K562 (cell line): ENCODE measurements around the gene PSMB7. TPM values are rescaled to one million over a fixed set of nuclear protein-coding genes. Genes with fewer than 3 reads are reported as not detected.

Experiments used
- ATAC-seq: fragments of 200-7000 bp; cut with Tn5 transposase; 3 replicates; pipeline ENCODE4 v1.9.1; 2020; ENCODE audit warnings: moderate library complexity
- BruUV-seq: library from RNA; stranded (reverse); fragments of 400-500 nt; replicated peaks from 2 replicates; lab custom pipeline; 2021; lab: Mats Ljungman, UMichigan
- CTCF ChIA-PET: fragments of 300-600 bp; formaldehyde crosslinking; extraction: SDS; loops from one replicate; lab custom pipeline; 2021; ENCODE audit warnings: low intra/inter-chr PET ratio; lab: Yijun Ruan, JAX
- POLR2A ChIA-PET: fragments of 300-600, 350-650 bp; sonication (Branson Sonifier 250); formaldehyde crosslinking; extraction: SDS; loops from one replicate; lab custom pipeline; 2021; ENCODE audit warnings: antibody characterized with exemption, inconsistent platforms; lab: Yijun Ruan, JAX
- DNase-seq, 4 experiments: peaks; one replicate each; pipeline versions ENCODE4 v3.0.0 to v3.0.0-alpha.2; 2011 to 2018; ENCODE audit warnings: low spot score in 3 of 4, mixed read lengths in 3 of 4; ENCODE audit errors: extremely low read depth in 1 of 4
- FAIRE-seq: peaks from 2 replicates; lab custom pipeline; 2011; peaks lifted over from hg19 to GRCh38; lab: Jason Lieb, UNC
- H2AFZ ChIP-seq: 2 replicates; pipeline ENCODE4 v1.6.0; 2011; ENCODE audit warnings: low read depth, low read length, control low read depth, inconsistent platforms
- H3K27ac ChIP-seq: fragments of 200-600 bp; 3 replicates; pipeline ENCODE4 v1.8.0; 2011; ENCODE audit warnings: low read depth, mild to moderate bottlenecking, control low read depth, inconsistent platforms, low read length, moderate library complexity, mixed read lengths; ENCODE audit errors: extremely low read depth
- H3K27me3 ChIP-seq, 2 experiments: fragments of 300-600 bp in 1 of 2; 2 replicates in 1 of 2; 3 replicates in 1 of 2; pipeline versions ENCODE4 v1.6.0 to v1.8.0; 2011; ENCODE audit warnings: inconsistent platforms in 2 of 2, low read length in 2 of 2, mild to moderate bottlenecking in 1 of 2, mixed read lengths in 1 of 2, moderate library complexity in 1 of 2; ENCODE audit not compliant: control insufficient read depth in 2 of 2, insufficient read depth in 2 of 2
- H3K36me3 ChIP-seq: fragments of 300-600 bp; 3 replicates; pipeline ENCODE4 v1.8.0; 2011; ENCODE audit warnings: mild to moderate bottlenecking, low read length, inconsistent platforms; ENCODE audit not compliant: control insufficient read depth, insufficient read depth
- H3K4me1 ChIP-seq, 2 experiments: fragments of 200-600 bp in 1 of 2; replicated peaks in 1 of 2; 2 replicates in 1 of 2; 3 replicates in 1 of 2; pipeline versions ENCODE4 v1.5.1 to v1.8.0; 2011; ENCODE audit warnings: inconsistent platforms in 2 of 2, low read length in 2 of 2, mild to moderate bottlenecking in 1 of 2, mixed read lengths in 1 of 2, moderate library complexity in 1 of 2; ENCODE audit not compliant: control insufficient read depth in 2 of 2, insufficient read depth in 2 of 2
- H3K4me2 ChIP-seq: 2 replicates; pipeline ENCODE4 v1.6.1; 2011; ENCODE audit warnings: low read length, control low read depth, inconsistent platforms, mixed read lengths; ENCODE audit not compliant: insufficient read depth
- H3K4me3 ChIP-seq: fragments of 200-600 bp; sonication (generic), shearing (Covaris generic); 2 replicates; pipeline ENCODE4 v1.5.1; 2016; ENCODE audit warnings: control low read depth, inconsistent platforms
- H3K79me2 ChIP-seq: fragments of 200-600 bp; 3 replicates; pipeline ENCODE4 v1.8.0; 2011; ENCODE audit warnings: low read length, inconsistent platforms; ENCODE audit not compliant: control insufficient read depth, insufficient read depth
- H3K9ac ChIP-seq, 2 experiments: 2 replicates each; pipeline versions ENCODE4 v1.6.0 to v1.6.1; 2011; ENCODE audit warnings: low read depth in 2 of 2, low read length in 2 of 2, control low read depth in 1 of 2, inconsistent platforms in 1 of 2, mild to moderate bottlenecking in 1 of 2, mixed read lengths in 1 of 2; ENCODE audit not compliant: insufficient read depth in 1 of 2
- H3K9me1 ChIP-seq: one replicate; pipeline ENCODE4 v1.6.0; 2011; ENCODE audit warnings: inconsistent platforms, mild to moderate bottlenecking, low read length, moderate library complexity; ENCODE audit not compliant: control insufficient read depth, insufficient read depth
- H3K9me3 ChIP-seq: replicated peaks from 2 replicates; pipeline ENCODE4 v1.5.1; 2011; ENCODE audit warnings: low read depth, low read length, inconsistent platforms; ENCODE audit not compliant: control insufficient read depth, insufficient read depth
- H4K20me1 ChIP-seq: replicated peaks from 2 replicates; pipeline ENCODE4 v1.6.1; 2011; ENCODE audit warnings: low read length, inconsistent platforms, mixed read lengths; ENCODE audit not compliant: control insufficient read depth, insufficient read depth
- BCOR ChIP-seq: fragments of 450-650 bp; IDR thresholded peaks from 2 replicates; pipeline ENCODE4 v1.6.1; 2016
- CSDE1 ChIP-seq, 2 experiments: fragments of 450-650 bp; IDR thresholded peaks; 2 replicates each; pipeline ENCODE4 v1.6.1; 2016; ENCODE audit warnings: mild to moderate bottlenecking in 1 of 2
- RBM25 ChIP-seq: fragments of 200-400 bp; formaldehyde crosslinking; IDR thresholded peaks from 2 replicates; pipeline ENCODE4 v1.6.1; 2018; ENCODE audit warnings: low read length, low read depth, moderate library complexity; ENCODE audit not compliant: severe bottlenecking
- RCOR1 ChIP-seq, 2 experiments: IDR thresholded peaks; 2 replicates each; pipeline ENCODE4 v1.6.1; 2012; ENCODE audit warnings: low read depth in 2 of 2, low read length in 2 of 2, borderline replicate concordance in 1 of 2, improper control_type of control experiment in 1 of 2
- TAF7 ChIP-seq: fragments of 450-650 bp; IDR thresholded peaks from 2 replicates; pipeline ENCODE4 v1.6.1; 2016; ENCODE audit warnings: missing genetic modification characterization, missing compliant biosample characterization
- ZNF436 ChIP-seq: fragments of 250-450, 450-650 bp; sonication (Bioruptor Pico); formaldehyde crosslinking; IDR thresholded peaks from 2 replicates; pipeline ENCODE4 v1.7.0; 2020; ENCODE audit warnings: mild to moderate bottlenecking
- WGBS: fragments of 100-300 bp; shearing (Covaris generic); methylation state at CpG from one replicate; pipeline ENCODE4 v1.1.6; 2016; ENCODE audit warnings: low coverage, mixed read lengths; ENCODE audit not compliant: insufficient coverage; ENCODE audit errors: missing lambda C conversion rate; 5-methylcytosine and 5-hydroxymethylcytosine counted together
- in situ Hi-C: fragments of 300-500 bp; cut with MboI; formaldehyde crosslinking; loops from 4 replicates; pipeline ENCODE4 v1.15.0; 2018; ENCODE audit warnings: inconsistent platforms, mixed read lengths
- intact Hi-C: fragments of 100-400 bp; cut with micrococcal nuclease; formaldehyde crosslinking; loops from 2 replicates; pipeline ENCODE4 v1.14.2; 2022
- polyA plus RNA-seq, 8 experiments: library from polyadenylated mRNA; depleted of rRNA in 4 of 8; stranded (reverse) in 5 of 8; unstranded in 3 of 8; fragments of >200 nt; fragmentation: Nextera tagmentation in 2 of 8; fragmentation: Illumina TruSeq in 1 of 8; extraction: Ambion mirVana in 2 of 8; extraction: Trizol in 1 of 8; gene quantifications; 2 replicates each; pipeline versions ENCODE4 v1.2.1 to v1.2.3, GENCODE V29; 2011 to 2014; ENCODE audit warnings: inconsistent platforms in 1 of 8, missing spikeins in 1 of 8
- total RNA-seq, 7 experiments: library from RNA; depleted of rRNA in 6 of 7; stranded (reverse); fragments of >200 nt in 6 of 7; fragmentation: Illumina TruSeq in 2 of 7; extraction: Trizol in 2 of 7; gene quantifications; 2 replicates each; pipeline versions ENCODE4 v1.2.1 to v1.2.3, GENCODE V29; 2011 to 2021; ENCODE audit warnings: low replicate concordance in 1 of 7
- TF ChIP-seq, protein P1 (sequence below): fragments of 450-650 bp; IDR thresholded peaks from 2 replicates; pipeline ENCODE4 v1.6.1; 2016; ENCODE audit warnings: low read depth

Gene PSMB7
- total and polyA plus RNA-seq, 9 of the 15 experiments (the other 6 are each of a cell fraction or from before 2014, with no cell fraction given): 321 to 978 (median 407) TPM

DNA sequence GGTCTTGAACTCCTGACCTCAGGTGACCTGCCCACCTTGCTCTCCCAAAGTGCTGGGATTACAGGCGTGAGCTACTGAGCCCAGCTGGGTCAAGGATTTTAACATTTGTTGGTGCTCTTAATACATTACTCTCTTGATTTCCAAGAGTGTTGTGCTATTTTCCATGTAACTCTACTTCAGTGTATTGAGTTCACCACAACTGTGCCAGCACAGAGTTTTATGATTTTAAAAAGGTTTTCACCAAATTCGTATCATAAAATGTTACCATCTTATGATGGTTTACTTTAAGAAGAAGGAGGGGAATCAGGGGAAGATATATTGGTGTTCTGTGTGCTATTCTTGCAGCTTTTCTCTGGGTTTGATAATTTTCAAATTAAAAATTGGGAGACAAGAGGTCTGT is 28.4 kb upstream of the PSMB7 start:
- Histone ChIP-seq H4K20me1 (no peaks in the 10 kb centered on the region; the same call in 1 of the 2 replicates), H3K27me3 (peaks cover 8 to 24% of the 10 kb centered on the region in 2 experiments; a peak in 3 of 5 replicates), H3K27ac (no peak overlapping the region), H3K9ac (no peak overlapping the region), H3K9me1 (no peaks in the 10 kb centered on the region), H2AFZ (no peak overlapping the region), H3K79me2 (no peaks in the 10 kb centered on the region), H3K36me3 (no peaks in the 10 kb centered on the region), H3K4me2 (no peak overlapping the region), H3K9me3 (no peaks in the 10 kb centered on the region), H3K4me1 (peaks cover 0 to 9% of the 10 kb centered on the region in 2 experiments; a peak in 2 of 5 replicates), H3K4me3 (no peak overlapping the region)
- in situ Hi-C loops (no loop called here), intact Hi-C loops (no loop called here)
- WGBS: 27% methylated on average over 2 of the region's 2 CpGs
- POLR2A ChIA-PET: interaction anchor here (0.6 to 1.7 kb wide), 2 partner anchors 14 to 183 kb away, joined by 3 to 6 read pairs; no protein-coding TSS in a partner anchor
- BruUV-seq: no TSS peak
- DNase-seq: no peak
- CTCF ChIA-PET: no interaction called here
- ATAC-seq: no peak
- TF ChIP-seq TAF7 (tag) (no peak), RBM25 (peak; percentile 79), BCOR (peak; percentile 20; the same call in 1 of the 2 replicates)
- FAIRE-seq: no peak

DNA sequence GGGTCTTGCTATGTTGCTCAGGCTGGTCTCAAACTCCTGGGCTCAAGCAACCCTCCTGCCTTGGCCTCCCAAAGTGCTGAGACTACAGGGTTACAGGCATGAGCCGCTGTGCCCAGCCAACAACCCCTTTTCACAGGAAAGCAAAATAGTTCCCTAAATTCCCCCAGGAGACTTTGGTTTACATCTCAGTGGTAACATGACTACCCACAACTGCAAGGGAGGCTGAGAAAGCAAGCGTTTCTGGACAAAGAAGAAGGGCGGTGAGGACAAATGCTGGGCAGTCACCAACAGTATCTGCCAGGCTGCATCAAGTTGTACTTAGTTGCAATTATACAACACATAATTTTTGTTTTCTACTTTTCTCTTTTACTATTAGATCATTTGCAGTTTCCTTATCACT is 27.6 kb upstream of the PSMB7 start:
- CTCF ChIA-PET: no interaction called here
- no peak for TF ChIP-seq ZNF436 (CRISPR knock-in tag)
- TF ChIP-seq CSDE1 (IDR thresholded peaks at IDR 0.05): no peak
- TF ChIP-seq RCOR1 (IDR thresholded peaks at IDR 0.05; ENCODE audit: borderline replicate concordance in 1 of 2, low read depth in 2 of 2, low read length in 2 of 2): no peak
- TF ChIP-seq, protein P1, sequence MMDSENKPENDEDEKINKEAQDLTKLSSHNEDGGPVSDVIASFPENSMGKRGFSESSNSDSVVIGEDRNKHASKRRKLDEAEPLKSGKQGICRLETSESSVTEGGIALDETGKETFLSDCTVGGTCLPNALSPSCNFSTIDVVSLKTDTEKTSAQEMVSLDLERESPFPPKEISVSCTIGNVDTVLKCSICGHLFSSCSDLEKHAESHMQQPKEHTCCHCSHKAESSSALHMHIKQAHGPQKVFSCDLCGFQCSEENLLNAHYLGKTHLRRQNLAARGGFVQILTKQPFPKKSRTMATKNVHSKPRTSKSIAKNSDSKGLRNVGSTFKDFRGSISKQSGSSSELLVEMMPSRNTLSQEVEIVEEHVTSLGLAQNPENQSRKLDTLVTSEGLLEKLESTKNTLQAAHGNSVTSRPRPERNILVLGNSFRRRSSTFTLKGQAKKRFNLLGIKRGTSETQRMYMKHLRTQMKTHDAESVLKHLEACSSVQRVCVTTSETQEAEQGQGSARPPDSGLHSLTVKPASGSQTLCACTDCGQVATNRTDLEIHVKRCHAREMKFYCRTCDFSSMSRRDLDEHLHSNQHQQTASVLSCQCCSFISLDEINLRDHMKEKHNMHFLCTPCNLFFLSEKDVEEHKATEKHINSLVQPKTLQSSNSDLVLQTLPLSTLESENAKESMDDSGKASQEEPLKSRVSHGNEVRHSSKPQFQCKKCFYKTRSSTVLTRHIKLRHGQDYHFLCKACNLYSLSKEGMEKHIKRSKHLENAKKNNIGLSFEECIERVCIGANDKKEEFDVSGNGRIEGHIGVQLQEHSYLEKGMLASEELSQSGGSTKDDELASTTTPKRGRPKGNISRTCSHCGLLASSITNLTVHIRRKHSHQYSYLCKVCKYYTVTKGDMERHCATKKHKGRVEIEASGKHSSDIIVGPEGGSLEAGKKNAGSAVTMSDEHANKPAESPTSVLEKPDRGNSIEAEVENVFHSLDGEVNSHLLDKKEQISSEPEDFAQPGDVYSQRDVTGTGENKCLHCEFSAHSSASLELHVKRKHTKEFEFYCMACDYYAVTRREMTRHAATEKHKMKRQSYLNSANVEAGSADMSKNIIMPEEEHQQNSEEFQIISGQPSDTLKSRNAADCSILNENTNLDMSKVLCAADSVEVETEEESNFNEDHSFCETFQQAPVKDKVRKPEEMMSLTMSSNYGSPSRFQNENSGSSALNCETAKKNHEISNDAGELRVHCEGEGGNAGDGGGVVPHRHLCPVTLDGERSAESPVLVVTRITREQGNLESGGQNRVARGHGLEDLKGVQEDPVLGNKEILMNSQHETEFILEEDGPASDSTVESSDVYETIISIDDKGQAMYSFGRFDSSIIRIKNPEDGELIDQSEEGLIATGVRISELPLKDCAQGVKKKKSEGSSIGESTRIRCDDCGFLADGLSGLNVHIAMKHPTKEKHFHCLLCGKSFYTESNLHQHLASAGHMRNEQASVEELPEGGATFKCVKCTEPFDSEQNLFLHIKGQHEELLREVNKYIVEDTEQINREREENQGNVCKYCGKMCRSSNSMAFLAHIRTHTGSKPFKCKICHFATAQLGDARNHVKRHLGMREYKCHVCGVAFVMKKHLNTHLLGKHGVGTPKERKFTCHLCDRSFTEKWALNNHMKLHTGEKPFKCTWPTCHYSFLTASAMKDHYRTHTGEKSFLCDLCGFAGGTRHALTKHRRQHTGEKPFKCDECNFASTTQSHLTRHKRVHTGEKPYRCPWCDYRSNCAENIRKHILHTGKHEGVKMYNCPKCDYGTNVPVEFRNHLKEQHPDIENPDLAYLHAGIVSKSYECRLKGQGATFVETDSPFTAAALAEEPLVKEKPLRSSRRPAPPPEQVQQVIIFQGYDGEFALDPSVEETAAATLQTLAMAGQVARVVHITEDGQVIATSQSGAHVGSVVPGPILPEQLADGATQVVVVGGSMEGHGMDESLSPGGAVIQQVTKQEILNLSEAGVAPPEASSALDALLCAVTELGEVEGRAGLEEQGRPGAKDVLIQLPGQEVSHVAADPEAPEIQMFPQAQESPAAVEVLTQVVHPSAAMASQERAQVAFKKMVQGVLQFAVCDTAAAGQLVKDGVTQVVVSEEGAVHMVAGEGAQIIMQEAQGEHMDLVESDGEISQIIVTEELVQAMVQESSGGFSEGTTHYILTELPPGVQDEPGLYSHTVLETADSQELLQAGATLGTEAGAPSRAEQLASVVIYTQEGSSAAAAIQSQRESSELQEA: no peak

More for the DNA sequence above, 27.6 kb upstream of the PSMB7 start:
- ATAC-seq (no peak), DNase-seq (no peak), FAIRE-seq (no peak)
- in situ Hi-C loops: no loop called here
- Histone ChIP-seq H3K27me3 (peaks cover 11 to 32% of the 10 kb centered on the region in 2 experiments; a peak in 4 of 5 replicates), H3K27ac (no peak overlapping the region), H2AFZ (no peak overlapping the region), H3K79me2 (no peaks in the 10 kb centered on the region), H3K4me3 (no peak overlapping the region), H3K36me3 (no peaks in the 10 kb centered on the region), H3K9me3 (no peaks in the 10 kb centered on the region), H3K9me1 (no peaks in the 10 kb centered on the region), H3K4me2 (no peak overlapping the region), H3K9ac (no peak overlapping the region), H3K4me1 (peaks cover 0 to 5% of the 10 kb centered on the region in 2 experiments; a peak in 2 of 5 replicates), H4K20me1 (no peaks in the 10 kb centered on the region; the same call in 1 of the 2 replicates)
- WGBS: 35% methylated on average over 3 of the region's 3 CpGs
- POLR2A ChIA-PET: interaction anchor here (0.6 to 1.7 kb wide), 2 partner anchors 13 to 182 kb away, joined by 3 to 6 read pairs; no protein-coding TSS in a partner anchor
- BruUV-seq: no TSS peak
- intact Hi-C loops: no loop called here
